Stimulated activated CD4-positive, alpha-beta T cell treated with anti-CD3 and anti-CD28 coated beads, Interleukin-4, amount 100 ng/mL, for 24 hours (primary cell): ENCODE measurements around the gene UBFD1.
"Not testable (repeated sequence)": the region's sequence is repeated elsewhere in the genome, so short reads cannot be mapped to it uniquely, and the experiment has no call there.

Experiments used
- DNase-seq: peaks from one replicate; pipeline ENCODE4 v3.0.0-alpha.2; 2020

The UBFD1 gene

DNA sequence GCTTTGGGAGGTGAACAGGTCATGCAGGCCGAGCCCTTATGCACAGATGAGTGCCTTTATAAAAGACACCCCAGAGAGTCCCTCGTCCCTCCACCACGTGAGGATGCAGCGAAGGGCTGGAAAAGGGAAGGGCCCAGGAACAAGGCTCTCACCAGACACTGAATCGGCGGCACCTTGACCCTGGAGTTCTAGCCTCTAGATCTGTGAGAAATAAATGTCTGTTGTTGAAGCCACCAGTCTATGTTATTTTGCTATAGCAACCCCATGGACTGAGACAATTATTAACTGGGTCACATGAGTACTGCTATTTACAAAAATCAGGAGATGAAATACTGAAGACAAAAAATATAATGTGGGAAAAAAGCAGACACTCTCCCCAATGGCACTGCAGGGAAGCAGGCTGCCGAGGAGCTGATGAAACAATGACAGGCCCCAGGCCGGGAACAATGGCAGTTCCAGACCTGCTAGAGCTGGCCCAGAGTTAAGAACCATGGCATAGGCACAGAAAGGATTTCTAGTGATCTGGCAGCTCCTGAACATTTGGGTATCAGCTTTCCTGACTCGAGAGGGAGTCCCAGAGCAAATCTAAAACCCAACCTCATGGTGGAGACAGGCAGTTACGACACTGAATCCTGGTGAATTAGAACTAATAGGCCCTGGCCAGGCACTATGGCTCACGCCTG lies 29.4 kb upstream of the UBFD1 start:
- DNase-seq, result no peak

DNA sequence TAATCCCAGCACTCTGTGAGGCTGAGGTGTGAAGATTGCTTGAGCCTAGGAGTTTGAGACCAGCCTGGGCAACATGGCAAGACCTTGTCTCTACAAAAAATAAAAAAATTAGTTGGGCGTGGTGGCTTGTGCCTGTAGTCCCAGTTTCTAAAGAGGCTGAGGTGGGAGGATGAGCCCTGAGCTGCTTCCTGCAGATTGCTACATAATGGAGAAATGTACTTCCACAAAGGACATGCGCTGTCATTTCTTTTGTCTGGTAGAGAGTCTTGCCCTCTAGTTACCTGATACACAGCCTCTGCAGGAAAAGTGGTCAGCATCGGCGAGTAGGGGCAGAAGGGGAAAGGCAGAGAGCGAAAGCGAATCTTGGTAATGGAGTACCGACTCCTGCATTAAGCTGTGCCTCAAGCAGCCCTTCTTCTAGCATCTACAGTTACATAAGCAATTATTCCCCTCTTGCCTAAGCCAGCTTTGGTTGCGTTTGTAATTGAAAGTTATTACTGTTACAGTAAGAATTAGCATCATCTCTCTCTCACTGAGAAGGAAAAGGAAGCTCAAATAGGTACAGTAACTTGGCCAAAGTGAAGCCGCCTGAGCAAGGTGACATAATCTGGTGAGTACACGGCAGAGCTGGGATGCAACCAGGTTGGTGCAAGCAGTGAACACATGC lies 28.8 kb upstream of the UBFD1 start:
- DNase-seq, result no peak

DNA sequence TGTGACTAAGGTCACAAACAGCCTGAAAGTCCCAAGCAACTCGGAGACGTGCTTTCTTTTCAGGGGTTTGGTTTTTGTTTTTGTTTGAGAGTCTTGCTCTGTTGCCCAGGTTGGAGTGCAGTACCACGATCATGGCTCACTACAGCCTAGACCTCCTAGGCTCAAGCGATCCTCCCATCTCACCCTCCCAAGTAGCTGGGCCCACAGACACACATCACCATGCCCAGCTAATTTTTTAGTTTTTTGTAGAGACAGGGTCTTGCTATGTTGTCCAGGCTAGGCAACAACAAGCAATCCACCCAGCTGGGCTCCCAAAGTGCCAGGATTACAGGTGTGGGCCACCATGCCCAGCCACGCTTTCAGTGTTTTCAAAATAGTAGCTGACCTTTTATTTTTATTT lies 27.5 kb upstream of the UBFD1 start:
- no peak for DNase-seq

DNA sequence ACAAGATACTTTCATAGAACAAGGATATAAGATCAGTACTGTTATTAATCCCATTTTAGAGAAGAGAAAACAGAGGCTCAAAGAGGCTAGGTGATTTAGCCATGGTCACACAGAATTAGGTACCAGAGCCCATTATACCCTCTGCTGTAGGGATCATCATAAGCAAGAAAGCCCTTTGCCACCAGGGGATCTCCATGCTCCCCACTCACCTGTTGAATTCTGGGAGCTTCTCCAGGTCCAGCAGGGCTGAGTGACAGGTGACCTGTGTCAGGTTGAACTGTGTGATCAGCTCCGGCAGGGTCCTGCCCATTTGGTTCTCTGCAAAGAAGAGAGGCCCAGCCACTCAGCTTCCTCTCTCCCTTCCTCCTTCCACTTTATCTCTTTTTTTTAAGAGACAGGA lies 25.1 kb upstream of the UBFD1 start:
- DNase-seq, result no peak

DNA sequence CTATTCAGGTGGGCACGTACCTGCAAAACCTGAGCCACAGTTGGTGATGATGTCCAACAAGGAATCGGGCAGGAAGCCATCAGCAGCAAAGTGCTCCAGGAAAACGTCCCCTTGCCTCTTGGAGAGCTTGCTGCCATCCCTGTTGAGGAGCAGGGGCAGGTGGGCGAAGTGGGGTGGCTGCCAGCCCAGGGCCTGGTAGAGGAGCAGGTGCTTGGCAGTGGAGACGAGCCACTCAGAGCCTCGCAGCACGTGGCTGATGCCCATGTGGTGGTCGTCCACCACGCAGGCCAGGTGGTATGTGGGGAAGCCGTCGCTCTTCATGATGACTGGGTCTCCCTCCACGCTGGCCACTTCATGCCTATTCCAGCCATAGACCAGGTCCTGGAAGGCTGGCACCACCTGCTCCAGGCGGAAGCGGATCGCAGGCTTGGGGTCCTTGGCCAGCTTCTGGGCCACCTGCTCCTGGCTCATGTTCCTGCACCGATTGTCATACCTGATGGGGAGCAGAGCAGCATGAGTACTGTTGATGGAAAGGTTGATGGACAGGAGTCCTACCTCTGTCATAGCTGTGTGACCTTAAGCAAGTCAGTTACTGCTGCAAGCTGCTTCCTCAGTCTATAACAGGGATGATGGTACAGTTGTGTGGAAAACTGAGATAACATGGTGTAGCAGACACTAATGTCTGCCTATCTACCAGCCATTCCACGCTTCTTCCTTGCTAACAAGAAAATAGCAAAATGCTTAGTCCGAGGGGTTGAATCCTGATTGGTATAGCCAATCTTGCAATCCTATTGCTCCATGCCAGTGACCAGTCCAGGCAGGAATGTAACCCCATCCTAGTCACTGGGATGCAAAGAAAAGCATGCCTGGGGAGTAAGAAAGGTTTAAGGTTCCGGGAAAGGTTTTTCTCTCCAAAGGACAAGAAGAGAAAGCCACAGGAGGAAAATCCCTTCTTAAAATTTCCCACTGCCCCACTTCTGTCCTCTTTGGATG lies 22.4 kb upstream of the UBFD1 start:
- no peak for DNase-seq

DNA sequence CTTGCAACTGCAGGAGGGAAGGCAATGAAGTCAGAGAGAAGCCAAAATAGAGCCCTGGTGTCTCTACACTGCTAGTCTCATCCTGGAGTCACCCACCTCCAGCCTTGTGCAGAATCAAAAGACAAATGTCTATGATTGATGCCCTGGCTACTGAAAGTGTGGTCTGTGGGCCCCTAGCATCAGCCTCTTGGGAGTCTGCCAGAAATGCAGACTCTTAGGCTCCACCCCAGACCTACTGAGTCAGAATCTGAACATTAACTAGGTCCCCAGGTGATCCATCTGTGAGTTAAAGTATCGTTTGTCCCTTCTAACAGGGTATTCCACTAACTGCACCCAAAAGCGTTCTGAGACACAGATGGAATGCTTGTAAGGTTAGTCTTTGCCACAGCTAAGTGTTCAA lies 21.6 kb upstream of the UBFD1 start:
- DNase-seq, result no peak

DNA sequence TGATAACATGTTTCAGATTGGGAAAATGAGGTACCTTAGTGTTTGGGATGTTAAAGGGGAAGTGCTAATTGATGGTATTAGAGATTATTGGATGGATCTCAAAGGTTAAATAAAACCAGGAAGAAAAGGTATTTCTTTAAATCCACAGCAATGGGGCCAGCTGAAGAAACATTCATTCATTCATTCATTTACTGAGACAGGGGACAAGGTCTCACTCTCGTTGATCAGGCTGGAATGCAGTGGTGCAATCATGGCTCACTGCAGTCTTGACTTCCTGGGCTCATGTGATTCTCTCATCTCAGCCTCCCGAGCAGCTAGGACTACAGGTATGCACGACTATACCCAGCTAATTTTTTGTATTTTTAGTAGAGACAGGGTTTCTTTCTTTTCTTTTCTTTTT lies 20.1 kb upstream of the UBFD1 start:
- DNase-seq, result no peak

- DNase-seq, result no peak
Observed at GRCh38 chr16:23538919-23539278, 18.6 kb upstream of the UBFD1 start.

- DNase-seq, result no peak
Observed at GRCh38 chr16:23539984-23540816, 17.3 kb upstream of the UBFD1 start.

GRCh38 chr16:23540817-23541178 lies 16.7 kb upstream of the UBFD1 start:
- not testable (repeated sequence) for DNase-seq

DNA sequence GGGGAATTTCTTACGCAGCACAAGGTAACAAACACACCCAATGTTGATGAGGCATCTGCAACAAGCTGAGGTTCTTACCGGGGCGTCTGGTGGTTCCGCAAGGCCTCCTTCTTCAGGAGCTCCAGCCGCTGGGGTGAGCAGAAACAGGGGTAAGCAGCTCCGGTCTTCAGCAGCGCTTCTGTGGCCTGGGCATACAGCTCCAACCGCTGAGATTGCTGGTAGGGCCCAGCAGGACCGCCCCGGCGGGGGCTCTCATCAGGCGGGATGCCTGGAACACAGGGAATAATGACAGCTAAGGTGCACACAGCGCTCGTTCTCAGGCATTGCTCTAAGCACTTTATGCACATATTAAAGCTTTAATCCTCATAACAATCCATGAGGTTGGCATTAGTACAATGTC lies 13.1 kb upstream of the UBFD1 start:
- DNase-seq, result no peak

GRCh38 chr16:23549938-23550337 lies 7.6 kb upstream of the UBFD1 start:
- no peak for DNase-seq

DNA sequence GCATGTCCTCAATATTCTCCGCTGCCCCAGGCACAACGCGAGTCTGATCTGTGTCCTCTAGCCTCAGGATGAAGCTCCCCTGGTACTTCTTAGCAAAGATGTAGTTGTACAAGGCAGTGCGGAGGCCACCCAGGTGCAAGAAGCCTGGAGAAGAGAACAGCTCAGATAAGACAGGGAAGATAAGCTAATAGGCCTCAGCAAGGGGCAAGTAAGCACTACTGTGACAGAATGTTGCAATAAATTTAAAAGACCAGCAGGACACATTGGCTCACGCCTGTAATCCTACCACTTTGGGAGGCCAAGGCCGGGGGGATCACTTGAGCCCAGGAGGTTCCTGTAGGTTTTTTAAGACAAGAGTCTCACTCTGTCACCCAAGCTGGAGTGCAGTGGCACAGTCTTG lies 5.4 kb upstream of the UBFD1 start:
- no peak for DNase-seq

GRCh38 chr16:23554536-23554935 lies 3.0 kb upstream of the UBFD1 start:
- DNase-seq, result no peak

DNA sequence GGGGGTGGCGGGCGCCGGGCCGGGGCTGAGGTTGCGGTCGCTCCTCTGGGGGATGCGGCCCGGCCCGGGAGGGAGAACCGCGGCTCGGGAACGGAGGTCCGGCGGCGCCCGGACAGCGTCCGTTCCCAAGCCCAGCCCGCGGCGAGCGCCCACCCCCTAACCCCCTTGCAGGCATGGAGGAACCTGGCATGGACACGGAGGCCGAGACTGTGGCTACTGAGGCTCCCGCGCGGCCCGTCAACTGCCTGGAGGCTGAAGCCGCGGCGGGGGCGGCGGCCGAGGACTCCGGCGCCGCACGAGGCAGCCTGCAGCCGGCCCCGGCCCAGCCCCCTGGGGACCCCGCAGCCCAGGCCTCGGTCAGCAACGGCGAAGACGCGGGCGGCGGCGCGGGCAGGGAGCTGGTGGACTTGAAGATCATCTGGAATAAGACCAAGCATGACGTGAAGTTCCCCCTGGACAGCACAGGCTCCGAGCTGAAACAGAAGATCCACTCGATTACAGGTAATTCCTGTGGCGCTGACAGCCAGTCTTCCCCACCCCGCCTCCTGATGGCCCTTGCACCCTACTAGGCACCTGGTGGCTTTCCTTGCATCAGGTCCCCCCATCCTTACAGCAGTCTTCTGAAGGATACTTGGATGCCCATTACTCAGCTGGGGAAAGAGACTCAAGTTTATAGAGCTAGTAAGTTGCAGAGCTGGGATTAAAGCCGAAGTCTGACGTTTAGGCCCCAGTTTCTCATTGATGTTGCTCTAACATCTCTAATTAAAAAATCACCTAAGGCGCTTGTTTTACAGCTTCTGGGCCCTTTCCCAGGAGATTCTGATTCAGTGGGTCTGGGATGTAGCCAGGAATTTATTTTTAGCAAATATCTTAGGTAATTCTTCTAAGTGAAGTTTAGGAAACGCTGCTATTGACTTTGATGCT lies 514 bp downstream of the UBFD1 start:
- DNase-seq, result peak; percentile 19

DNA sequence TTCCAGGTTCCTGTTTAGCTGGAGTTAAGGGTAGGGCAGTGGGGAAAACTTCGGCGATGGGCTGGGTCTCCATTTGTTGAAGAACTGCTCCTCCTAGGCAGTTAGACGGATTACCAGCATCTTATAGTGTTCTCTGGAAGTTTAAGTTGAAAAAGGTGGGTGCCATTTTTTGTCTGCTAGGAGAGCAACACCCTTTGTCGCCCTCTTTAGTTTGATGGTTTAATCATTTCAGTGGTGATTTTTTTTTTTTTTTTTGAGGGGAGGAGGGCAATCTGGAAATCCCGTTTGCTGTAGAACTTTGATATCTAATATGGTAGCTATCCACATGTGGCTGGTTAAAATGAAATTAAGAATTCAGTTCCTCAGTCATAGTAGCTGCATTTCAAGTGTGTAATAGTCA lies 4.1 kb downstream of the UBFD1 start:
- no peak for DNase-seq

DNA sequence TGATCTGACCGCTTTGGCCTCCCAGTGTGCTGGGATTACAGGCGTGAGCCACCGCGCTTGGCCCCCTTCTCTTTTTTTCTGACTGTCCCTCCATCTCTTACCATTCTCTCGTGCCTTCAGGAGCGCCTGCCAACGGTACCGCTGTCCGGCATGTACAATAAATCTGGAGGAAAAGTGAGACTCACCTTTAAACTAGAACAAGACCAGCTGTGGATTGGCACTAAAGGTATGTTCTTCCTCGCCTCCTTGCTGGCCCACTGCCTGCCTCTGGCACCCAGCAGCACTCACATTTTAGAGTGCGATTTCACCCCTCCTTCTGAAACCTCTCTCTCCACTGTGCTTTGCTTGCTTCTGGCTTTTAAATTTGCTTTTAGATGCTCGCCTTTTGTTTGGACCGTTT lies 5.0 kb downstream of the UBFD1 start:
- DNase-seq, result no peak

DNA sequence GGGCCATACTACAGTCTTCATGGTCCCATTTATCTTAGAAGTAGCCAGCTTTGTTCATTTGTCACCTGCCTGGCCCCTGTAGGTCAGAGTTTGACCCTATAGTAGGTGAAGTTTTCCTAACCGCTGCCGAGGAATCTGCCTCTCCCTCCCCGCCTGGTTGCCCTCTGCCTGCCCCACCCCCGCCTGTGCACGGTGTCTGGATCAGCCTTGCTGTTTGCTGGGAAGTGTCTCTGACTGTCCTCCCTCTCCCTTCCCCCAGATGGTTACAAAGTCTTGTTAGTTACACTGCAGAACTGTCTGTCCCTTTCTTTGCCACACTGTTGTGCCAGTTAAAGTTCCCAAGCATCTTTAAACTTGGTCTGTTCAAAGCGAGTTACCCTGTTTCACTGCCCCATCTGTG lies 5.7 kb downstream of the UBFD1 start:
- no peak for DNase-seq

DNA sequence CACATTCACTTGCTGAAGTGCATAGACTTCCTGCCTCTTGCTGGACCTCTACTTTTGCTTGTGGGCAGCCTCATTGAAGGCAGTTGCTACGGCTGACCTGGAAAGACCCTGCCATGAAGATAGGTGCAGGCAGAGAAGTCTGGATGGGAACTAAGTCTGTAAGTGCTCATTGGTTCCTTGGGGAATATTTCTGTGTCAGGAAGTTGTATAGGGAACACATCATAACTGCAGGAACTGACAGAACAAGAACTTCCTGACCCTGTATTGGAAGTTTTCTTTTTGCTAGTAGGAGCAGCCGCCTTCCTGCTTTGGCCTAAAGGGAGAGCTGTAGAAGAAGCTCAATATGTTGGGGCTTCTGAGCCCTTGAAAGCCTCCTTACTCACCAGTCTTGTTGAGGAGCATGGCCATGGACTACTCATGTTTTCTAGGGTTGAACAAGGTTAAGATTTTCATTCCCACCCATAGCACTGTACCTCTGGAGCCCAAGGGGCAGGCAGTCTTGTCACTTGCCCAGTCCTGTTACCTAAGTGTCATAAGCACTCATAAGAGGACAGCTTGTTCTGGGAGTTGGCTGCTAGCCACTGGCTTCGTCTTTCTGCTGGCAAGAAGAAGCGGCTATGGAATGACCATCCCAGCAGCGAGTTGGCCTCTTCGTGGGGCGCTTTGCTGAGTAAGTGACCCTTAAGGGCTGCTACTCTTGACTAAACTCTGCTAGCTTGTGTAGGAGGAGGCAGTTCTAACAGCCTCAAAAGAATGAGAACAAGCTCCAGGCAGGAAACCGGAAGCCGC lies 7.2 kb downstream of the UBFD1 start:
- no peak for DNase-seq

DNA sequence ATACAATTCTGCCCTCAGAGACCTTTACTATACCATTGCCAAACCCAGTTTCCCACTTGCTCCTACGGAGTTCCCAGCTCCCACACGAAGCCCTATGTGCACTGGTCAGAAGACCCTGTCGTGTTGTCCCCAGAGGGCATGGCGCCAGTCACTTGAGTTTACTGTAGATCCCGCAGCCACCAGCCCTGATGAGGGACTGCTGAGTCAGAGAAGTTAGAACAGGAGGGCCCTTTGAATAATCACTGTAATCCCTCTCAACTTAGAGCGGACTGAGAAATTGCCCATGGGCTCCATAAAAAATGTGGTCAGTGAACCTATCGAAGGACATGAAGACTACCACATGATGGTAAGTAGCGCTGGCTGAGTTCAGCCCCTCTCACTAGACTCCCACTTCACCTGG lies 9.2 kb downstream of the UBFD1 start:
- no peak for DNase-seq

- DNase-seq, result no peak
Observed at GRCh38 chr16:23567602-23568001, 10.1 kb downstream of the UBFD1 start.
